GF-D8 (cell line): ENCODE measurements around the gene TTC22.

Experiments used
- DNase-seq: peaks from one replicate; lab custom pipeline; 2025; lab: John Stamatoyannopoulos, UW

Gene TTC22

GRCh38 chr1:54808443-54809207 is 7.5 kb upstream of the TTC22 start:
- no peak for DNase-seq

GRCh38 chr1:54807756-54808155 is 6.6 kb upstream of the TTC22 start:
- no peak for DNase-seq

- DNase-seq: no peak
These were observed 5.9 kb upstream of the TTC22 start for GRCh38 chr1:54806931-54807611.

DNA sequence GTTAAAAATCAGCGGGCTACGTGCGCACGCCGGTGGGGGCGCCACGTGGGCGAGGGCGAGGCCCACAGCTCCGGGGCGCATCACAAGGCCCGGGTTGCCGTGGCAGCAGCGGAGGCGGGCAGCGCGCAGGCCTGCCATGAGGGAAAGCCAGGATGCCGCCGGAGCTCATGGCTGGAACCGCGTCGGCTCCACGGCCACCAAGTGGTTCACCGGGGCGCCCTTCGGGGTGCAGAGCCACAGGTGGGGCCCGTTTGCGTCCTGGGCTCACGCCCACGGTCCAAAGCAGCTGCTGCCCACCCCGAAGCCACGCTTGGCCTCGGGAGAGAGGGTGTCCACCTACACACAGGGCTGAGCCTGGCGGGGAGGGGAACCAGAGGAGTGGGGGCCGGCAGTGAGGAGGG is 4.9 kb upstream of the TTC22 start:
- DNase-seq: no peak

GRCh38 chr1:54805466-54805865 is 4.3 kb upstream of the TTC22 start:
- no peak for DNase-seq

DNA sequence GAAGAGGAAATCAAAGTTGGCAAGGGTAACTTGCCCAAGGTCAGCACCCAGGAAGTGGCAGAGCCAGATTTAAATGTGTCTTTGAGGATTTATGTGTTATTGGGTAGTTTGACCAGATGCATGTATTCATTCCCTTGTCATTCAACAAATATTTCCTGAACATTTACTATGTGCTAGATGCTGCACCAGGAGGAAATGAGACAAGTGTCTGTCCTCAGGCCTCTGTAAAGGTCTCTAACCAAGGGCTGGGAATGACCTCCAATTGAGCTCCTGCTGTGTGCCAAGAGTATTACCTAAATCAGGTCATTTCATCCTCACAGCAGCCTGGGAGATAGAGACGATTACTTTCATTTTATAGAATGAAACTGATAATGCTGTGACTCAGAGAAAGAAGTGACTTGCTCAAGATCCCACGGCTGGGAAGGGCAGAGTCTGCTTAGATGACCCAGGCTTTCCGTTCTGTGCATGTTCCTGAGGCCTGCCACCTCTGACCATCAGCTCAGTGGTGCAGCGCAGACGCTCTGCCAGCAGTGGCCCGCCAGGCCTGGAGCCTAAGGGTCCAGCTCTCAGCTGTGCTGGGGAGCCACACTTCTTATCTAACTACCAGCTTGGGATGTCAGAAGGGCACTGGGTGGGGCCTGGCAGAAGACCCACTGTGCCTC is 3.5 kb upstream of the TTC22 start:
- DNase-seq: no peak

- no peak for DNase-seq
These were observed 2.8 kb upstream of the TTC22 start for GRCh38 chr1:54803761-54804470.

GRCh38 chr1:54800041-54800898 is 853 bp downstream of the TTC22 start:
- DNase-seq: no peak

DNA sequence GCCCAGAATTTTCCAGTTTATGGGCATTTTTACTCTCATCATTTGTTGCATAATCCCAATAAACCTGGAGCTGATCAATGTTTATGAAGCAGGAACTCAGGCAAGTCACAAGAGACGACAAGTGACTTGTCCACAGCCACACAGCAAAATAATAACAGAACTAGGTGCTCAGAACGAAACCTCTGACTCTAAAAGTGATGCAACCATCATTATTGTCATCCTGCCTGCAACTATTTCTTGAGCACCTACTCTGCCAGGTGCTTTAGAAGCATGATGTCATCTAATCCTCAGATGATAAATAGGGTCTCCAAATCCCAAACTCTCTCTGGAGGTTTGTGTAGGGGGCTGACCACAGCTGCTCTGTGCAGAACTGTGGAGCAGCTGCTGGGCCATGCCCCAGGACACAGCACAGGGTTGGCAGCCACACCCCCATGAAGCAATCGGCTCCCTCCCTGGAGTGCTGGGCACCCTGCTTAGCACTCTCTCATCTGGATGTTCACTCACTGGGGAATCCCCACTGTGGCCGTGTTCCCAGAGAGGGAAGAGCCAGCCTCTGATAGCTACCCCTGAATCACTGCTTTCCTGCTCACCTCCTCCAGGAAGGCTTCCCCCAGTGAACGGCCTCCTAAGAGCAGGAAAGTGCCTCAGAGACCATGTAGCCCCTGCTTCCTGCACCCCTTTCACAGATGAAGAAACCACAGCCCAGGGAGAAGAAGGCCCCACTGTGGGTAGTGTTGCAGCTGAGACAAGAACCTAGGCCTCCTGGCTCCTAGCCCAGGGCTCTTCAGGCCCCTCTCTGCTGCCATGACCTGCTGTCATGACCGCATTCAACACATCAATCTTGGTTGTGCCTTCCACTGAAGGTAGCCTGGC is 2.1 kb downstream of the TTC22 start:
- no peak for DNase-seq

DNA sequence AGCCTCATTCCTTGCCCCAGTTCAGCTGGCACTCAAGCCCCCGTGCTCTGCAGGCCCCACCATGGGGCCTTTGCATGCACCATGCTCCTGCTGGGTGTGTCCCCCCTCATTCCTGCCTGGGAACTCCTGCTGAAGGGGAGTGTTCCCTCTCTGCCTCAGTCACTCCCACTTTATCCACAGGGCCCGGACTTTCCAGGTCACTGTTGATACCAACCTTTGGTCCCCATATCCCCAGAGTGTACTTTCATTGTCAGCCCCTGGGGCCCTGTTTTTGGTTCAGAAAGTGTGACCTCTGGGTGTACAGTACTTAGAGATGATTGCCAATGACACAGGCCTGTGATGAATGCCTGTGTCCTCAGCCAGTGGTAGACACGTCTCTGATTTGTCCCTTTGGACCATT is 2.9 kb downstream of the TTC22 start:
- DNase-seq: no peak

DNA sequence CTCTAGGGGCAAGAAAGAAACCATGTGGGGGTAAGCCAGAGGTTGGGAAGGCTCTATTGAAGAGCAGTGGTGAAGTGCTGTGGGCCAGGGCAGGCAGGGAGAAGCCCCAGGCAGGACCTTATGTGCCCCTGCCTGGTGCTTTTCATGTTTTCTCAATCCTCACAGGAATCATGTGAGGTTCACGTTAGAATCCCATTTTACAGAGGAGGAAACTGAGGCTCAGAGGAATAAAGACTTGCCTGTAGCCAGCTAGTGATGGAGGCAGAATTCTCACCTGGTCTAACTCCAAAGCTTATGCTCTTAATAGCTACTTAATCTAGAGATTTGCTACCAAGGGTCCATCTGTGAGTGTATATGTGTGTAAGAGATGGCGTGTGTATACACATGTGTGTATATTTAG is 4.2 kb downstream of the TTC22 start:
- DNase-seq: no peak

GRCh38 chr1:54795841-54796468 is 5.2 kb downstream of the TTC22 start:
- DNase-seq: no peak

DNA sequence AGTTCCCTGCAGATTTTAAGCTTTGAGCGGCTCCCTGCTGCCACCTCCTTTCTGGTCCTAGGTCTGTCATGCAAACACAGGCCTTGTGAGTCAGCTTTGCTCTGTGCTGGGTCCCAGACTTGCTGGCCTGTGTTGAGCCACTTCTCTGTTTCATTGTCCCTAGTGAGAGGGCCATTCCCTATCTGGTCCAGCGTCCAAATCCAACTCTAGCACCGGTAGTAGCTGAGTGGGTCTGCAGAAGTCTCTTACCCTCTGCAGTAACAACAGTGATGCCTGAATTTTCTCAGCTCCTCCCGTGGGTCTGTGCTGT is 5.8 kb downstream of the TTC22 start:
- no peak for DNase-seq

DNA sequence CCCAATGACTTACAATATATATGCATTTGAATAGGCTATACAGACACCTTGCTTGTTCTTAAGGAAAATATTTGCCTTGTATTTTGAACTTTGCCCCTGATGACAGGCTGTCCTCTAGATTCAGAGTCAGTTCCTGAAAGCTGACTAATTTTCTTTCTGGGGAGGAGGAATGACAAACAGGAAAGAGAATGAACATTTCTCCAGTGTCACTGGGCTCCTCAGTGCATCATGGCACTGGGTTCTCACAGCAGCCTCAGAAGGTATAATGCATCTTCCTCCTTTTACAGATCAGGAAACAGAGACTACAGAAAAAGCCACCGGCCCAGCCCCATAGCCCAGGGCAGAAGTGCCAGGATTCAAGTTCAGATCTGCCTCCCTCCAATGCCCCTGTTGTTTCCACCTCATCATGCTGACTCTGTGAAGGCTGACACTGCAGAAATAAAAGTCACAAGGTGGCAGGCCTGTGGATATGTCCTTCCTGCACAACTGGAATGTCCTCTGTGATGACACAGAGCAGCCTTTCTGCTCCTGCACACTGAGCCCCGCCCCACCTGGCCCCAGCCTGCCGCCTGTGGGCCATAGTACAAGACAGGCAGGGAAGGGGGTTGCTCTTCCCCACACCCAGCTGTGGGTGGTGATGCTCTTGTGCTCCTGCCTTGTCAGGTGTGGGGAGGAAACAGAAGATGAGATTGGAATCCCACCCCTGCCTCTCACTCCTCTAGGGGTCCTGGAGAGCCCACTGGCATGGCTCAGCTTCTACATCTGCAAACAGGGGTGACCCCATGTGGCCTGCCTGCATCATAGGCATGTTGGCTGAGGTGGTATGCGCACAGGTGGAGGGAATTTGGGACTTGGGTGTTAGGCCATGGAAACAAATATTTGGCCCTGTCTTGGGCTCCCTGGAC is 6.4 kb downstream of the TTC22 start:
- DNase-seq: no peak

GRCh38 chr1:54792686-54793282 is 8.3 kb downstream of the TTC22 start:
- DNase-seq: no peak

GRCh38 chr1:54791880-54792522 is 9.1 kb downstream of the TTC22 start:
- DNase-seq: no peak

DNA sequence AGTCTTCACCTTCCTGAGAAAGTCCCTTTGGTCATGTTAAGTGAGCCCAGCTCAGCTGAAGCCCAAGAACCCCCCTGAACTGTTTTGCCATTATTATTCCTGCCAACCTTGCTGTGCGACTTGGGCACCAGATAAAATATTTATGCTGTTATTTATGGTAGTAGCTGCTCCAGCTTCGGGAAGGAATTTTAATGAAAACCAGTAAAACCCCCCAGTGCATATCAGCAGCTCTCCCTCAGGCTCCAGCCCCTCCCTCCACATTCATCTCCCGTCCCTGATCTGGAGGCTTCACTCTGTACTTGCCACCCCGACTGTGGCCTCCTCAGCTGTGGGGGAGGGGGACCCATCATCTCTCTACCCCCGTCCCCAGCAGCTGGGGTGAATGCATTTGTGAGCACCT is 12.7 kb downstream of the TTC22 start:
- no peak for DNase-seq

- no peak for DNase-seq
These were observed 13.5 kb downstream of the TTC22 start for GRCh38 chr1:54787604-54788003.
